HCT116 (cell line): ENCODE data around the gene TERF2IP. TPM values are rescaled to one million over a fixed set of nuclear protein-coding genes. Genes with fewer than 3 reads are reported as not detected.

Experiments
- ATAC-seq: fragments of 200-7000 bp; cut with Tn5 transposase; 2 replicates; pipeline ENCODE4 v1.9.1; 2020; ENCODE audit warnings: mild to moderate bottlenecking, moderate library complexity
- BruUV-seq: library from RNA; stranded (reverse); fragments of 400-500 nt; replicated peaks from 2 replicates; lab custom pipeline; 2021; lab: Mats Ljungman, UMichigan
- CTCF ChIA-PET: fragments of 300-600 bp; sonication (Branson Sonifier 250); formaldehyde crosslinking; loops from one replicate; lab custom pipeline; 2021; ENCODE audit warnings: antibody characterized with exemption; lab: Charles Lee
- POLR2A ChIA-PET: fragments of 300-600, 350-600 bp; sonication (Branson Sonifier 250); formaldehyde crosslinking; loops from one replicate; lab custom pipeline; 2021; ENCODE audit warnings: antibody characterized with exemption; lab: Charles Lee
- RAD21 ChIA-PET, 2 experiments: fragments of 300-600 bp; sonication (Branson Sonifier 250); formaldehyde crosslinking; loops; one replicate each; lab custom pipeline; 2023; ENCODE audit warnings: low total read pairs in 2 of 2; ENCODE audit not compliant: uncharacterized antibody in 2 of 2, unreplicated experiment in 2 of 2, low non-redundant PET in 1 of 2; lab: Charles Lee
- DNase-seq: peaks from one replicate; pipeline ENCODE4 v3.0.0-alpha.2; 2010; ENCODE audit warnings: low read depth, low spot score
- H2AFZ ChIP-seq: fragments of 200-600 bp; shearing (Covaris generic), sonication (generic); 2 replicates; pipeline ENCODE4 v1.6.1; 2017; ENCODE audit warnings: low read depth, mixed run types, mixed read lengths, antibody characterized with exemption, low read length; ENCODE audit not compliant: poor library complexity, severe bottlenecking
- H3K27ac ChIP-seq: 2 replicates; pipeline ENCODE4 v1.5.1; 2012; ENCODE audit warnings: low read depth, low read length
- H3K27me3 ChIP-seq: fragments of 200-600 bp; sonication (generic); 2 replicates; pipeline ENCODE4 v1.6.1; 2016; ENCODE audit warnings: mixed run types, low read length, mixed read lengths; ENCODE audit not compliant: insufficient read depth
- H3K36me3 ChIP-seq, 2 experiments: fragments of 200-500 bp in 1 of 2; fragments of 200-600 bp in 1 of 2; sonication (Bioruptor generic) in 1 of 2; sonication (generic) in 1 of 2; 2 replicates each; pipeline versions ENCODE4 v1.5.1 to v1.6.1; 2014 to 2016; ENCODE audit warnings: low read length in 2 of 2, inconsistent platforms in 1 of 2, mixed read lengths in 1 of 2, mixed run types in 1 of 2; ENCODE audit not compliant: insufficient read depth in 2 of 2, control insufficient read depth in 1 of 2
- H3K4me1 ChIP-seq, 2 experiments: fragments of 200-600 bp in 1 of 2; sonication (generic) in 1 of 2; 2 replicates each; pipeline versions ENCODE4 v1.5.1 to v1.6.1; 2012 to 2017; ENCODE audit warnings: low read length in 2 of 2, inconsistent platforms in 1 of 2, mild to moderate bottlenecking in 1 of 2, mixed read lengths in 1 of 2, mixed run types in 1 of 2, moderate library complexity in 1 of 2; ENCODE audit not compliant: insufficient read depth in 2 of 2, control insufficient read depth in 1 of 2
- H3K4me2 ChIP-seq: fragments of 200-600 bp; sonication (generic); 2 replicates; pipeline ENCODE4 v1.6.1; 2017; ENCODE audit warnings: mixed run types, low read length, mixed read lengths
- H3K4me3 ChIP-seq, 2 experiments: fragments of 200-600 bp in 1 of 2; sonication (generic) in 1 of 2; replicated peaks in 1 of 2; 2 replicates each; pipeline ENCODE4 v1.5.1; 2011 to 2016; ENCODE audit warnings: low read length in 2 of 2, control low read depth in 1 of 2, low read depth in 1 of 2, mild to moderate bottlenecking in 1 of 2, mixed read lengths in 1 of 2, mixed run types in 1 of 2
- H3K79me2 ChIP-seq: fragments of 200-600 bp; sonication (generic); 2 replicates; pipeline ENCODE4 v1.6.1; 2017; ENCODE audit warnings: mild to moderate bottlenecking, mixed run types, low read length, moderate library complexity, mixed read lengths; ENCODE audit not compliant: insufficient read depth
- H3K9ac ChIP-seq: fragments of 200-600 bp; sonication (generic); 2 replicates; pipeline ENCODE4 v1.6.1; 2016; ENCODE audit warnings: low read length, mixed read lengths
- H3K9me2 ChIP-seq: fragments of 200-600 bp; sonication (generic), shearing (Covaris generic); 2 replicates; pipeline ENCODE4 v1.6.1; 2017; ENCODE audit warnings: mixed run types, mild to moderate bottlenecking, moderate library complexity; ENCODE audit not compliant: insufficient read depth
- H3K9me3 ChIP-seq, 2 experiments: fragments of 200-500 bp in 1 of 2; fragments of 200-600 bp in 1 of 2; sonication (Bioruptor generic) in 1 of 2; sonication (generic) in 1 of 2; 2 replicates each; pipeline ENCODE4 v1.6.1; 2014 to 2017; ENCODE audit warnings: low read length in 2 of 2, mixed read lengths in 2 of 2, inconsistent platforms in 1 of 2, low read depth in 1 of 2, mild to moderate bottlenecking in 1 of 2, mixed run types in 1 of 2, moderate library complexity in 1 of 2; ENCODE audit not compliant: control insufficient read depth in 1 of 2, insufficient read depth in 1 of 2
- H4K20me1 ChIP-seq: fragments of 200-600 bp; sonication (generic), shearing (Covaris generic); 2 replicates; pipeline ENCODE4 v1.6.1; 2017; ENCODE audit warnings: mixed run types, mild to moderate bottlenecking, moderate library complexity; ENCODE audit not compliant: insufficient read depth
- ELF1 ChIP-seq: IDR thresholded peaks from 2 replicates; pipeline ENCODE4 v1.6.1; 2012; ENCODE audit warnings: low read depth, borderline replicate concordance
- EZH2phosphoT487 ChIP-seq: fragments of 200-600 bp; IDR thresholded peaks from 2 replicates; pipeline ENCODE4 v1.6.1; 2018; ENCODE audit warnings: antibody characterized with exemption, borderline replicate concordance
- YY1 ChIP-seq: IDR thresholded peaks from 2 replicates; pipeline ENCODE4 v1.6.1; 2011; ENCODE audit warnings: low read length, low read depth, moderate library complexity, mild to moderate bottlenecking; ENCODE audit not compliant: insufficient replicate concordance; ENCODE audit errors: extremely low read depth
- intact Hi-C: fragments of 100-400 bp; cut with micrococcal nuclease; formaldehyde crosslinking; loops from 2 replicates; pipeline ENCODE4 v1.10.0; 2022
- total RNA-seq: library from RNA; stranded (reverse); gene quantifications from one replicate; pipeline ENCODE4 v1.2.1, GENCODE V29; 2021; ENCODE audit not compliant: unreplicated experiment

TERF2IP gene
- total RNA-seq, 1 experiment from 2014 or later, result 36.4 TPM

DNA sequence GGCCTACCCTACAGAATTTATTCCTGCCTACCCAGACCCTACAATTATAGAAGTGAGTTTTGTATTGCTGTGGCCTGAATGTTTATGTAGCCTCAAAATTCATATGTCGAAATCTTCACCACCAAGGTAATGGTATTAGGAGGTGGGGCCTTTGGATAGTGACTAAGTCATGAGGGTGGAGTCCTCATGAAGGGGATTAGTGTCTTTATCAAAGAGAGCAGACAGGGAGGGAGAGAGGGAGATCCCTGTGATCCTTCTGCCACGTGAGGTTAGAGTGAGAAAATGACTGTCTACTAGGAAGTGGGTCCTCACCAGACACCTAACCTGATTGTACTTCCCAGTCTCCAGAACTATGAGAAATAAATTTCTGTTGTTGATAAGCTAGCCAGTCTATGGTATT, 54.7 kb downstream of the TERF2IP start:
- Histone ChIP-seq H3K4me2 (no peak overlapping the region), H4K20me1 (no peaks in the 10 kb centered on the region), H3K4me3 (no peak overlapping the region), H3K9me2 (no peaks in the 10 kb centered on the region), H3K27ac (no peak overlapping the region), H3K9ac (no peak overlapping the region), H2AFZ (no peak overlapping the region), H3K27me3 (peaks cover 4% of the 10 kb centered on the region; the same call in 1 of the 2 replicates), H3K79me2 (no peaks in the 10 kb centered on the region), H3K9me3 (no peaks in the 10 kb centered on the region), H3K4me1 (no peaks in the 10 kb centered on the region), H3K36me3 (no peaks in the 10 kb centered on the region)
- CTCF ChIA-PET, result no interaction called here
- intact Hi-C loops, result no loop called here
- ATAC-seq (0 out of 2 replicates have a peak, but pooled peaks have one; percentile 27), DNase-seq (no peak)
- POLR2A ChIA-PET, result no interaction called here
- RAD21 ChIA-PET, result no interaction called here
- BruUV-seq, result no TSS peak
- TF ChIP-seq YY1, result no peak
- TF ChIP-seq ELF1, result no peak

DNA sequence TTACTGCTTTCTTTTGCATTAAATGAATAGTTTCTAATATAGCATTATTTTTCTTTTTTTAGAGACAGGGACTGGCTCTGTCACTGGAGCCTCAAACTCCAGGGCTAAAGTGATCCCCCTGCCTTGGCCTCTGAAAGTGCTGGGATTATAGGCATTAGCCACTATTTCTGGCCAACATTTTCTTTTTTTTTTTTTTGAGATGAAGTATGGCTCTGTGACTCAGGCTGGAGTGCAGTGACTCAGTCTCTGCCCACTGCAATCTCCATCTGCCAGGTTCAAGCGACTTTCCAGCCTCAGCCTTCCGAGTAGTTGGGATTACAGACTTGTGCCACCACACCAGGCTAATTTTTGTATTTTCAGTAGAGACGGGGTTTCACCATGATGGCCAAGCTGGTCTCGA, 55.7 kb downstream of the TERF2IP start:
- Histone ChIP-seq H4K20me1 (no peaks in the 10 kb centered on the region), H3K9ac (no peak overlapping the region), H3K4me3 (no peak overlapping the region), H3K27ac (no peak overlapping the region), H2AFZ (no peak overlapping the region), H3K9me3 (no peaks in the 10 kb centered on the region), H3K4me1 (no peaks in the 10 kb centered on the region), H3K36me3 (no peaks in the 10 kb centered on the region), H3K4me2 (no peak overlapping the region), H3K9me2 (0 out of 2 replicates have a peak, but pooled peaks cover 1% of the 10 kb centered on the region), H3K79me2 (no peaks in the 10 kb centered on the region), H3K27me3 (peaks cover 7% of the 10 kb centered on the region; the same call in 1 of the 2 replicates)
- intact Hi-C loops, result no loop called here
- ATAC-seq, result no peak
- BruUV-seq, result no TSS peak
- no peak for TF ChIP-seq YY1
- no peak for TF ChIP-seq EZH2phosphoT487
- CTCF ChIA-PET, result no interaction called here
- RAD21 ChIA-PET, result no interaction called here
- POLR2A ChIA-PET, result no interaction called here
- no peak for DNase-seq

Other genes with a start within 250 kb of the TERF2IP start
- 45.3 TPM for gene CFDP1, start 214.3 kb upstream of the TERF2IP start, total RNA-seq
- 34.5 TPM for gene TMEM170A, start 183.1 kb upstream of the TERF2IP start, total RNA-seq
- gene CHST6, start 152.3 kb upstream of the TERF2IP start, total RNA-seq, result 17.9 TPM
- gene CHST5, start 111.7 kb upstream of the TERF2IP start, total RNA-seq, result 0.32 TPM
- 9.7 TPM for gene TMEM231, start 91.5 kb upstream of the TERF2IP start, total RNA-seq
- 76.9 TPM for gene GABARAPL2, start 81.4 kb upstream of the TERF2IP start, total RNA-seq
- gene ADAT1, start 24.5 kb upstream of the TERF2IP start, total RNA-seq, result 44.2 TPM
- 196 TPM for gene KARS1, start 108 bp upstream of the TERF2IP start, total RNA-seq
- gene CPHXL2, start 29.2 kb downstream of the TERF2IP start, total RNA-seq, result not detected
- gene DUXB, start 53.7 kb downstream of the TERF2IP start, total RNA-seq, result not detected
- gene CPHXL, start 78.7 kb downstream of the TERF2IP start, total RNA-seq, result not detected